Transverse colon (tissue), 4 donors: Measurements from ENCODE around the gene TTYH3.

Experiments
- EP300 ChIP-seq: sonication (generic); formaldehyde crosslinking; IDR thresholded peaks from one replicate; pipeline ENCODE4 v1.6.1; 2017; ENCODE audit warnings: antibody characterized with exemption, low read depth
- POLR2A ChIP-seq: fragments of 450-650 bp; IDR thresholded peaks from one replicate; pipeline ENCODE4 v1.6.1; 2016; ENCODE audit warnings: antibody characterized with exemption, mild to moderate bottlenecking, moderate library complexity
- POLR2AphosphoS5 ChIP-seq, 3 donors: sonication (generic); formaldehyde crosslinking; IDR thresholded peaks; one replicate each; pipeline ENCODE4 v1.6.1; 2016; ENCODE audit warnings: antibody characterized with exemption in 3 of 3
- TF ChIP-seq, protein P1 (sequence below), 5 experiments: fragments of 200-600 bp in 3 of 5; fragments of 450-650 bp in 2 of 5; sonication (generic) in 3 of 5; IDR thresholded peaks; 1 replicate in 2 of 5; 2 replicates in 3 of 5; pipeline ENCODE4 v1.5.1; 2016 to 2017; ENCODE audit warnings: antibody characterized with exemption in 5 of 5, inconsistent platforms in 3 of 5, mild to moderate bottlenecking in 2 of 5, moderate library complexity in 1 of 5

DNA sequence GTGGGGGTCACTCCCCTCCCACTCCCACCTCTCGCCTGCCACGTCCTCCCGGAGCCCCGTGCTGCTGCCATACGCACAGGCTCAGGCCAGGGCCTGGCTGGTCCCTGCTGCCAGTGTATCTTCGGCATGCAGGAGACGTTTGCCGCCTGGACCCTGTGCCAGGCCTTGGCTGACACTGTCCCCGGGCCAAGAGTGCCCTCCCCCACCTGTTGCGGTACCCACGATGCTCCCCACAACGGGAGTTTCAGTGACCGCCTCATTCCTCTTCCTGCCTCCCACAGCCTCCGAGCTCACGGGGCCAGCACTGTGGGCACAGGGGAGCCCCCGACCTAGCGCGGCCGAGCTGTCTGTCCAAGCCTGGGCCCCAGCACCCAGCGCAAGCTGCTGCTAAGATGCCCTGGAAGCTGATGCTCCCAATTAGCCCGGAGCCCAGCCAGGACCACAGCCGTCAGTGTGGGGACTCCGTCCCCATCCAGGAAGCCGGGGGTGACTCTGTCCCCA, 7.4 kb downstream of the TTYH3 start:
- no peak for TF ChIP-seq POLR2A
- TF ChIP-seq POLR2AphosphoS5 (IDR thresholded peaks at IDR 0.05), result no peak
- TF ChIP-seq, protein P1, sequence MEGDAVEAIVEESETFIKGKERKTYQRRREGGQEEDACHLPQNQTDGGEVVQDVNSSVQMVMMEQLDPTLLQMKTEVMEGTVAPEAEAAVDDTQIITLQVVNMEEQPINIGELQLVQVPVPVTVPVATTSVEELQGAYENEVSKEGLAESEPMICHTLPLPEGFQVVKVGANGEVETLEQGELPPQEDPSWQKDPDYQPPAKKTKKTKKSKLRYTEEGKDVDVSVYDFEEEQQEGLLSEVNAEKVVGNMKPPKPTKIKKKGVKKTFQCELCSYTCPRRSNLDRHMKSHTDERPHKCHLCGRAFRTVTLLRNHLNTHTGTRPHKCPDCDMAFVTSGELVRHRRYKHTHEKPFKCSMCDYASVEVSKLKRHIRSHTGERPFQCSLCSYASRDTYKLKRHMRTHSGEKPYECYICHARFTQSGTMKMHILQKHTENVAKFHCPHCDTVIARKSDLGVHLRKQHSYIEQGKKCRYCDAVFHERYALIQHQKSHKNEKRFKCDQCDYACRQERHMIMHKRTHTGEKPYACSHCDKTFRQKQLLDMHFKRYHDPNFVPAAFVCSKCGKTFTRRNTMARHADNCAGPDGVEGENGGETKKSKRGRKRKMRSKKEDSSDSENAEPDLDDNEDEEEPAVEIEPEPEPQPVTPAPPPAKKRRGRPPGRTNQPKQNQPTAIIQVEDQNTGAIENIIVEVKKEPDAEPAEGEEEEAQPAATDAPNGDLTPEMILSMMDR (IDR thresholded peaks at IDR 0.05), result no peak
- no peak for TF ChIP-seq EP300
